ENCODE measurements around the gene NOP58.

The NOP58 gene

GRCh38 chr2:202311823-202312388 is 46.3 kb downstream of the NOP58 start:
- Histone ChIP-seq H3K36me3 (ENCODE audit: control insufficient read depth in 2 of 2, insufficient read depth in 1 of 2, low read length in 2 of 2) (peaks cover 16 to 32% of the 10 kb centered on the region in 2 experiments), H3K4me3 (ENCODE audit: low read depth, low read length) (no peak overlapping the region), H3K4me1 (ENCODE audit: control insufficient read depth, insufficient read depth, low read length) (peaks cover 2% of the 10 kb centered on the region; the same call in 1 of the 2 replicates), H3K9me3 (ENCODE audit: control insufficient read depth, insufficient read depth, low read depth, low read length) (no peaks in the 10 kb centered on the region), H3K27ac (ENCODE audit: extremely low read depth, low read depth, low read length) (no peak overlapping the region)
- ChIA-PET POLR2A (interaction anchor here (1.1 kb wide), 1 partner anchor 27 kb away, joined by 3 read pairs; no protein-coding TSS in a partner anchor), CTCF (interaction anchor here (0.6 to 0.7 kb wide), 2 partner anchors 21 to 47 kb away, joined by 3 to 5 read pairs; no protein-coding TSS in a partner anchor)
- TF ChIP-seq, protein P1, sequence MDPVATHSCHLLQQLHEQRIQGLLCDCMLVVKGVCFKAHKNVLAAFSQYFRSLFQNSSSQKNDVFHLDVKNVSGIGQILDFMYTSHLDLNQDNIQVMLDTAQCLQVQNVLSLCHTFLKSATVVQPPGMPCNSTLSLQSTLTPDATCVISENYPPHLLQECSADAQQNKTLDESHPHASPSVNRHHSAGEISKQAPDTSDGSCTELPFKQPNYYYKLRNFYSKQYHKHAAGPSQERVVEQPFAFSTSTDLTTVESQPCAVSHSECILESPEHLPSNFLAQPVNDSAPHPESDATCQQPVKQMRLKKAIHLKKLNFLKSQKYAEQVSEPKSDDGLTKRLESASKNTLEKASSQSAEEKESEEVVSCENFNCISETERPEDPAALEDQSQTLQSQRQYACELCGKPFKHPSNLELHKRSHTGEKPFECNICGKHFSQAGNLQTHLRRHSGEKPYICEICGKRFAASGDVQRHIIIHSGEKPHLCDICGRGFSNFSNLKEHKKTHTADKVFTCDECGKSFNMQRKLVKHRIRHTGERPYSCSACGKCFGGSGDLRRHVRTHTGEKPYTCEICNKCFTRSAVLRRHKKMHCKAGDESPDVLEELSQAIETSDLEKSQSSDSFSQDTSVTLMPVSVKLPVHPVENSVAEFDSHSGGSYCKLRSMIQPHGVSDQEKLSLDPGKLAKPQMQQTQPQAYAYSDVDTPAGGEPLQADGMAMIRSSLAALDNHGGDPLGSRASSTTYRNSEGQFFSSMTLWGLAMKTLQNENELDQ (tag by site-specific recombination; IDR thresholded peaks at IDR 0.05; ENCODE audit: low read depth), result no peak
- TF ChIP-seq GLI2 (tag by site-specific recombination; IDR thresholded peaks at IDR 0.05; ENCODE audit: borderline replicate concordance, low read depth), result no peak
- no peak for TF ChIP-seq ZNF394 (tag by site-specific recombination; IDR thresholded peaks at IDR 0.05; ENCODE audit: borderline replicate concordance)
- TF ChIP-seq, protein P2, sequence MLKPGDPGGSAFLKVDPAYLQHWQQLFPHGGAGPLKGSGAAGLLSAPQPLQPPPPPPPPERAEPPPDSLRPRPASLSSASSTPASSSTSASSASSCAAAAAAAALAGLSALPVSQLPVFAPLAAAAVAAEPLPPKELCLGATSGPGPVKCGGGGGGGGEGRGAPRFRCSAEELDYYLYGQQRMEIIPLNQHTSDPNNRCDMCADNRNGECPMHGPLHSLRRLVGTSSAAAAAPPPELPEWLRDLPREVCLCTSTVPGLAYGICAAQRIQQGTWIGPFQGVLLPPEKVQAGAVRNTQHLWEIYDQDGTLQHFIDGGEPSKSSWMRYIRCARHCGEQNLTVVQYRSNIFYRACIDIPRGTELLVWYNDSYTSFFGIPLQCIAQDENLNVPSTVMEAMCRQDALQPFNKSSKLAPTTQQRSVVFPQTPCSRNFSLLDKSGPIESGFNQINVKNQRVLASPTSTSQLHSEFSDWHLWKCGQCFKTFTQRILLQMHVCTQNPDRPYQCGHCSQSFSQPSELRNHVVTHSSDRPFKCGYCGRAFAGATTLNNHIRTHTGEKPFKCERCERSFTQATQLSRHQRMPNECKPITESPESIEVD (tag by site-specific recombination; IDR thresholded peaks at IDR 0.05), result no peak
- no peak for TF ChIP-seq ZNF433 (tag by site-specific recombination; IDR thresholded peaks at IDR 0.05; ENCODE audit: low read depth)
- no peak for TF ChIP-seq PBX3 (CRISPR knock-in tag; IDR thresholded peaks at IDR 0.05)
- TF ChIP-seq ZNF560 (tag by site-specific recombination; IDR thresholded peaks at IDR 0.05; ENCODE audit: borderline replicate concordance), result no peak
- no peak for TF ChIP-seq YY2 (tag by site-specific recombination; IDR thresholded peaks at IDR 0.05)
- no peak for TF ChIP-seq YY1 (tag by site-specific recombination; IDR thresholded peaks at IDR 0.05)
- TF ChIP-seq ZNF626 (tag by site-specific recombination; IDR thresholded peaks at IDR 0.05), result no peak

- ChIA-PET POLR2A (no interaction called here), CTCF (interaction anchor here (0.7 kb wide), 1 partner anchor 15 kb away, joined by 4 read pairs; no protein-coding TSS in a partner anchor)
- TF ChIP-seq ZNF510 (tag by site-specific recombination; IDR thresholded peaks at IDR 0.05; ENCODE audit: insufficient replicate concordance), result no peak
- TF ChIP-seq, protein P3, sequence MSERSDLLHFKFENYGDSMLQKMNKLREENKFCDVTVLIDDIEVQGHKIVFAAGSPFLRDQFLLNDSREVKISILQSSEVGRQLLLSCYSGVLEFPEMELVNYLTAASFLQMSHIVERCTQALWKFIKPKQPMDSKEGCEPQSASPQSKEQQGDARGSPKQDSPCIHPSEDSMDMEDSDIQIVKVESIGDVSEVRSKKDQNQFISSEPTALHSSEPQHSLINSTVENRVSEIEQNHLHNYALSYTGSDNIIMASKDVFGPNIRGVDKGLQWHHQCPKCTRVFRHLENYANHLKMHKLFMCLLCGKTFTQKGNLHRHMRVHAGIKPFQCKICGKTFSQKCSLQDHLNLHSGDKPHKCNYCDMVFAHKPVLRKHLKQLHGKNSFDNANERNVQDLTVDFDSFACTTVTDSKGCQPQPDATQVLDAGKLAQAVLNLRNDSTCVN (tag by site-specific recombination; optimal IDR thresholded peaks at IDR 0.05), result no peak
- TF ChIP-seq ZNF664 (tag by site-specific recombination; IDR thresholded peaks at IDR 0.05), result no peak
- TF ChIP-seq SETDB1 (IDR thresholded peaks at IDR 0.05; ENCODE audit: insufficient read length, low read length), result no peak
- no peak for TF ChIP-seq ZNF132 (tag by site-specific recombination; IDR thresholded peaks at IDR 0.05; ENCODE audit: borderline replicate concordance)
- TF ChIP-seq BCL6B (tag by site-specific recombination; IDR thresholded peaks at IDR 0.05), result no peak
- no peak for TF ChIP-seq ZNF214 (tag by site-specific recombination; IDR thresholded peaks at IDR 0.05; ENCODE audit: borderline replicate concordance)
- TF ChIP-seq REPIN1 (tag by site-specific recombination; IDR thresholded peaks at IDR 0.05; ENCODE audit: low read depth), result no peak
- no peak for TF ChIP-seq ZSCAN16 (tag by site-specific recombination; IDR thresholded peaks at IDR 0.05)
- no peaks in the 10 kb centered on the region for H3K9me3 ChIP-seq (ENCODE audit: control insufficient read depth, insufficient read depth, low read depth, low read length)
- no peak overlapping the region for H3K4me3 ChIP-seq (ENCODE audit: low read depth, low read length)
- no peak overlapping the region for H3K27ac ChIP-seq (ENCODE audit: extremely low read depth, low read depth, low read length)
- peaks cover 10% of the 10 kb centered on the region for H3K4me1 ChIP-seq (ENCODE audit: control insufficient read depth, insufficient read depth, low read length)
- peaks cover 6 to 18% of the 10 kb centered on the region in 2 experiments; a peak in 2 of 3 replicates for H3K36me3 ChIP-seq (ENCODE audit: control insufficient read depth in 2 of 2, insufficient read depth in 1 of 2, low read length in 2 of 2)
These were observed 48.6 kb downstream of the NOP58 start for GRCh38 chr2:202314116-202314515.

Data from HEK293 (cell line).